K562 (cell line): ENCODE measurements around the gene LAGE3. TPM values are rescaled to one million over a fixed set of nuclear protein-coding genes. Genes with fewer than 3 reads are reported as not detected.
A peak's percentile ranks its signal among the peaks of the same experiment; 100 is the strongest.

Experiments used
- ATAC-seq: fragments of 200-7000 bp; cut with Tn5 transposase; 3 replicates; pipeline ENCODE4 v1.9.1; 2020; ENCODE audit warnings: moderate library complexity
- BruUV-seq: library from RNA; stranded (reverse); fragments of 400-500 nt; replicated peaks from 2 replicates; lab custom pipeline; 2021; lab: Mats Ljungman, UMichigan
- CTCF ChIA-PET: fragments of 300-600 bp; formaldehyde crosslinking; extraction: SDS; loops from one replicate; lab custom pipeline; 2021; ENCODE audit warnings: low intra/inter-chr PET ratio; lab: Yijun Ruan, JAX
- POLR2A ChIA-PET: fragments of 300-600, 350-650 bp; sonication (Branson Sonifier 250); formaldehyde crosslinking; extraction: SDS; loops from one replicate; lab custom pipeline; 2021; ENCODE audit warnings: antibody characterized with exemption, inconsistent platforms; lab: Yijun Ruan, JAX
- DNase-seq, 4 experiments: peaks; one replicate each; pipeline versions ENCODE4 v3.0.0 to v3.0.0-alpha.2; 2011 to 2018; ENCODE audit warnings: low spot score in 3 of 4, mixed read lengths in 3 of 4; ENCODE audit errors: extremely low read depth in 1 of 4
- FAIRE-seq: peaks from 2 replicates; lab custom pipeline; 2011; peaks lifted over from hg19 to GRCh38; lab: Jason Lieb, UNC
- H2AFZ ChIP-seq: 2 replicates; pipeline ENCODE4 v1.6.0; 2011; ENCODE audit warnings: low read depth, low read length, control low read depth, inconsistent platforms
- H3K27ac ChIP-seq: fragments of 200-600 bp; 3 replicates; pipeline ENCODE4 v1.8.0; 2011; ENCODE audit warnings: low read depth, mild to moderate bottlenecking, control low read depth, inconsistent platforms, low read length, moderate library complexity, mixed read lengths; ENCODE audit errors: extremely low read depth
- H3K27me3 ChIP-seq, 2 experiments: fragments of 300-600 bp in 1 of 2; 2 replicates in 1 of 2; 3 replicates in 1 of 2; pipeline versions ENCODE4 v1.6.0 to v1.8.0; 2011; ENCODE audit warnings: inconsistent platforms in 2 of 2, low read length in 2 of 2, mild to moderate bottlenecking in 1 of 2, mixed read lengths in 1 of 2, moderate library complexity in 1 of 2; ENCODE audit not compliant: control insufficient read depth in 2 of 2, insufficient read depth in 2 of 2
- H3K36me3 ChIP-seq: fragments of 300-600 bp; 3 replicates; pipeline ENCODE4 v1.8.0; 2011; ENCODE audit warnings: mild to moderate bottlenecking, low read length, inconsistent platforms; ENCODE audit not compliant: control insufficient read depth, insufficient read depth
- H3K4me1 ChIP-seq, 2 experiments: fragments of 200-600 bp in 1 of 2; replicated peaks in 1 of 2; 2 replicates in 1 of 2; 3 replicates in 1 of 2; pipeline versions ENCODE4 v1.5.1 to v1.8.0; 2011; ENCODE audit warnings: inconsistent platforms in 2 of 2, low read length in 2 of 2, mild to moderate bottlenecking in 1 of 2, mixed read lengths in 1 of 2, moderate library complexity in 1 of 2; ENCODE audit not compliant: control insufficient read depth in 2 of 2, insufficient read depth in 2 of 2
- H3K4me2 ChIP-seq: 2 replicates; pipeline ENCODE4 v1.6.1; 2011; ENCODE audit warnings: low read length, control low read depth, inconsistent platforms, mixed read lengths; ENCODE audit not compliant: insufficient read depth
- H3K4me3 ChIP-seq: fragments of 200-600 bp; sonication (generic), shearing (Covaris generic); 2 replicates; pipeline ENCODE4 v1.5.1; 2016; ENCODE audit warnings: control low read depth, inconsistent platforms
- H3K79me2 ChIP-seq: fragments of 200-600 bp; 3 replicates; pipeline ENCODE4 v1.8.0; 2011; ENCODE audit warnings: low read length, inconsistent platforms; ENCODE audit not compliant: control insufficient read depth, insufficient read depth
- H3K9ac ChIP-seq, 2 experiments: 2 replicates each; pipeline versions ENCODE4 v1.6.0 to v1.6.1; 2011; ENCODE audit warnings: low read depth in 2 of 2, low read length in 2 of 2, control low read depth in 1 of 2, inconsistent platforms in 1 of 2, mild to moderate bottlenecking in 1 of 2, mixed read lengths in 1 of 2; ENCODE audit not compliant: insufficient read depth in 1 of 2
- H3K9me1 ChIP-seq: one replicate; pipeline ENCODE4 v1.6.0; 2011; ENCODE audit warnings: inconsistent platforms, mild to moderate bottlenecking, low read length, moderate library complexity; ENCODE audit not compliant: control insufficient read depth, insufficient read depth
- H3K9me3 ChIP-seq: replicated peaks from 2 replicates; pipeline ENCODE4 v1.5.1; 2011; ENCODE audit warnings: low read depth, low read length, inconsistent platforms; ENCODE audit not compliant: control insufficient read depth, insufficient read depth
- H4K20me1 ChIP-seq: replicated peaks from 2 replicates; pipeline ENCODE4 v1.6.1; 2011; ENCODE audit warnings: low read length, inconsistent platforms, mixed read lengths; ENCODE audit not compliant: control insufficient read depth, insufficient read depth
- PURB ChIP-seq: sonication (generic); formaldehyde crosslinking; IDR thresholded peaks from 2 replicates; pipeline ENCODE4 v1.9.0; 2021; ENCODE audit warnings: low read depth, mild to moderate bottlenecking, missing genetic modification reagents
- RBFOX2 ChIP-seq: fragments of 200-400 bp; formaldehyde crosslinking; IDR thresholded peaks from 2 replicates; pipeline ENCODE4 v1.6.1; 2017; ENCODE audit warnings: low read depth, mild to moderate bottlenecking, low read length, moderate library complexity
- RUNX1 ChIP-seq: sonication (generic); IDR thresholded peaks from 2 replicates; pipeline ENCODE4 v1.6.1; 2016; ENCODE audit warnings: antibody characterized with exemption, low read depth
- ZNF232 ChIP-seq: sonication (generic); formaldehyde crosslinking; IDR thresholded peaks from 2 replicates; pipeline ENCODE4 v1.8.0; 2022; ENCODE audit warnings: mild to moderate bottlenecking, missing genetic modification reagents
- ZNF408 ChIP-seq: fragments of 250-450 bp; sonication (Bioruptor Pico); IDR thresholded peaks from 2 replicates; pipeline ENCODE4 v1.4.0; 2020; ENCODE audit warnings: low read depth, mild to moderate bottlenecking, moderate library complexity
- WGBS: fragments of 100-300 bp; shearing (Covaris generic); methylation state at CpG from one replicate; pipeline ENCODE4 v1.1.6; 2016; ENCODE audit warnings: low coverage, mixed read lengths; ENCODE audit not compliant: insufficient coverage; ENCODE audit errors: missing lambda C conversion rate; 5-methylcytosine and 5-hydroxymethylcytosine counted together
- in situ Hi-C: fragments of 300-500 bp; cut with MboI; formaldehyde crosslinking; loops from 4 replicates; pipeline ENCODE4 v1.15.0; 2018; ENCODE audit warnings: inconsistent platforms, mixed read lengths
- intact Hi-C: fragments of 100-400 bp; cut with micrococcal nuclease; formaldehyde crosslinking; loops from 2 replicates; pipeline ENCODE4 v1.14.2; 2022
- polyA plus RNA-seq, 8 experiments: library from polyadenylated mRNA; depleted of rRNA in 4 of 8; stranded (reverse) in 5 of 8; unstranded in 3 of 8; fragments of >200 nt; fragmentation: Nextera tagmentation in 2 of 8; fragmentation: Illumina TruSeq in 1 of 8; extraction: Ambion mirVana in 2 of 8; extraction: Trizol in 1 of 8; gene quantifications; 2 replicates each; pipeline versions ENCODE4 v1.2.1 to v1.2.3, GENCODE V29; 2011 to 2014; ENCODE audit warnings: inconsistent platforms in 1 of 8, missing spikeins in 1 of 8
- total RNA-seq, 7 experiments: library from RNA; depleted of rRNA in 6 of 7; stranded (reverse); fragments of >200 nt in 6 of 7; fragmentation: Illumina TruSeq in 2 of 7; extraction: Trizol in 2 of 7; gene quantifications; 2 replicates each; pipeline versions ENCODE4 v1.2.1 to v1.2.3, GENCODE V29; 2011 to 2021; ENCODE audit warnings: low replicate concordance in 1 of 7
- TF ChIP-seq, protein P1 (sequence below): sonication (generic); formaldehyde crosslinking; IDR thresholded peaks from 2 replicates; pipeline ENCODE4 v1.8.0; 2022; ENCODE audit warnings: mild to moderate bottlenecking, missing genetic modification reagents, borderline replicate concordance
- TF ChIP-seq, protein P2 (sequence below), 2 experiments: fragments of 150-350 bp in 1 of 2; IDR thresholded peaks; 2 replicates each; pipeline ENCODE4 v1.6.1; 2012 to 2016; ENCODE audit warnings: low read depth in 2 of 2, low read length in 2 of 2, mild to moderate bottlenecking in 1 of 2, moderate library complexity in 1 of 2

Gene LAGE3
- total and polyA plus RNA-seq, 9 of the 15 experiments (the other 6 are each of a cell fraction or from before 2014, with no cell fraction given), result 28.2 to 125 (median 35.8) TPM

- in situ Hi-C loops, result no loop called here
- 93% methylated on average over 10 of the region's 21 CpGs for WGBS
These were observed 11.5 kb downstream of the LAGE3 start for GRCh38 chrX:154467556-154467955.

More at GRCh38 chrX:154467556-154467955, 11.5 kb downstream of the LAGE3 start:
- H3K4me3 ChIP-seq, result no peak overlapping the region
- CTCF ChIA-PET, result no interaction called here
- H3K9me1 ChIP-seq, result no peaks in the 10 kb centered on the region
- H3K9ac ChIP-seq, result no peak overlapping the region
- BruUV-seq, result no TSS peak
- no peak overlapping the region for H3K4me2 ChIP-seq
- no peak overlapping the region for H2AFZ ChIP-seq
- H4K20me1 ChIP-seq, result no peaks in the 10 kb centered on the region
- TF ChIP-seq RBFOX2 (peak; percentile 42; the same call in 1 of the 2 replicates), RUNX1 (no peak), ZNF408 (CRISPR knock-in tag) (no peak), ZNF232 (CRISPR knock-in tag) (no peak), PURB (CRISPR knock-in tag) (no peak)
- TF ChIP-seq, protein P1, sequence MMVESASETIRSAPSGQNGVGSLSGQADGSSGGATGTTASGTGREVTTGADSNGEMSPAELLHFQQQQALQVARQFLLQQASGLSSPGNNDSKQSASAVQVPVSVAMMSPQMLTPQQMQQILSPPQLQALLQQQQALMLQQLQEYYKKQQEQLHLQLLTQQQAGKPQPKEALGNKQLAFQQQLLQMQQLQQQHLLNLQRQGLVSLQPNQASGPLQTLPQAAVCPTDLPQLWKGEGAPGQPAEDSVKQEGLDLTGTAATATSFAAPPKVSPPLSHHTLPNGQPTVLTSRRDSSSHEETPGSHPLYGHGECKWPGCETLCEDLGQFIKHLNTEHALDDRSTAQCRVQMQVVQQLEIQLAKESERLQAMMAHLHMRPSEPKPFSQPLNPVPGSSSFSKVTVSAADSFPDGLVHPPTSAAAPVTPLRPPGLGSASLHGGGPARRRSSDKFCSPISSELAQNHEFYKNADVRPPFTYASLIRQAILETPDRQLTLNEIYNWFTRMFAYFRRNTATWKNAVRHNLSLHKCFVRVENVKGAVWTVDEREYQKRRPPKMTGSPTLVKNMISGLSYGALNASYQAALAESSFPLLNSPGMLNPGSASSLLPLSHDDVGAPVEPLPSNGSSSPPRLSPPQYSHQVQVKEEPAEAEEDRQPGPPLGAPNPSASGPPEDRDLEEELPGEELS, result no peak
- TF ChIP-seq, protein P2, sequence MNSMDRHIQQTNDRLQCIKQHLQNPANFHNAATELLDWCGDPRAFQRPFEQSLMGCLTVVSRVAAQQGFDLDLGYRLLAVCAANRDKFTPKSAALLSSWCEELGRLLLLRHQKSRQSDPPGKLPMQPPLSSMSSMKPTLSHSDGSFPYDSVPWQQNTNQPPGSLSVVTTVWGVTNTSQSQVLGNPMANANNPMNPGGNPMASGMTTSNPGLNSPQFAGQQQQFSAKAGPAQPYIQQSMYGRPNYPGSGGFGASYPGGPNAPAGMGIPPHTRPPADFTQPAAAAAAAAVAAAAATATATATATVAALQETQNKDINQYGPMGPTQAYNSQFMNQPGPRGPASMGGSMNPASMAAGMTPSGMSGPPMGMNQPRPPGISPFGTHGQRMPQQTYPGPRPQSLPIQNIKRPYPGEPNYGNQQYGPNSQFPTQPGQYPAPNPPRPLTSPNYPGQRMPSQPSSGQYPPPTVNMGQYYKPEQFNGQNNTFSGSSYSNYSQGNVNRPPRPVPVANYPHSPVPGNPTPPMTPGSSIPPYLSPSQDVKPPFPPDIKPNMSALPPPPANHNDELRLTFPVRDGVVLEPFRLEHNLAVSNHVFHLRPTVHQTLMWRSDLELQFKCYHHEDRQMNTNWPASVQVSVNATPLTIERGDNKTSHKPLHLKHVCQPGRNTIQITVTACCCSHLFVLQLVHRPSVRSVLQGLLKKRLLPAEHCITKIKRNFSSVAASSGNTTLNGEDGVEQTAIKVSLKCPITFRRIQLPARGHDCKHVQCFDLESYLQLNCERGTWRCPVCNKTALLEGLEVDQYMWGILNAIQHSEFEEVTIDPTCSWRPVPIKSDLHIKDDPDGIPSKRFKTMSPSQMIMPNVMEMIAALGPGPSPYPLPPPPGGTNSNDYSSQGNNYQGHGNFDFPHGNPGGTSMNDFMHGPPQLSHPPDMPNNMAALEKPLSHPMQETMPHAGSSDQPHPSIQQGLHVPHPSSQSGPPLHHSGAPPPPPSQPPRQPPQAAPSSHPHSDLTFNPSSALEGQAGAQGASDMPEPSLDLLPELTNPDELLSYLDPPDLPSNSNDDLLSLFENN (IDR thresholded peaks at IDR 0.05; ENCODE audit: low read depth in 2 of 2, low read length in 2 of 2), result no peak
- H3K79me2 ChIP-seq, result no peaks in the 10 kb centered on the region
- ATAC-seq (no peak), DNase-seq (no peak), FAIRE-seq (no peak)
- H3K27me3 ChIP-seq, result no peaks in the 10 kb centered on the region
- H3K9me3 ChIP-seq, result no peaks in the 10 kb centered on the region
- H3K36me3 ChIP-seq, result peaks cover 84% of the 10 kb centered on the region; the same call in 2 of the 3 replicates
- POLR2A ChIA-PET, result interaction anchor here (1.9 kb wide), 1 partner anchor 11 kb away, joined by 4 read pairs; the partner anchor contains the start of gene LAGE3
- intact Hi-C loops, result no loop called here
- peaks cover 0 to 9% of the 10 kb centered on the region in 2 experiments; a peak in 1 of 5 replicates for H3K4me1 ChIP-seq
- H3K27ac ChIP-seq, result no peak overlapping the region
